ENCODE data around the gene SFT2D3. TPM values are rescaled to one million over a fixed set of nuclear protein-coding genes. Genes with fewer than 3 reads are reported as not detected.

The SFT2D3 gene
- total RNA-seq, 2 donors from 2014 or later: 8.5 to 9.0 TPM

DNA sequence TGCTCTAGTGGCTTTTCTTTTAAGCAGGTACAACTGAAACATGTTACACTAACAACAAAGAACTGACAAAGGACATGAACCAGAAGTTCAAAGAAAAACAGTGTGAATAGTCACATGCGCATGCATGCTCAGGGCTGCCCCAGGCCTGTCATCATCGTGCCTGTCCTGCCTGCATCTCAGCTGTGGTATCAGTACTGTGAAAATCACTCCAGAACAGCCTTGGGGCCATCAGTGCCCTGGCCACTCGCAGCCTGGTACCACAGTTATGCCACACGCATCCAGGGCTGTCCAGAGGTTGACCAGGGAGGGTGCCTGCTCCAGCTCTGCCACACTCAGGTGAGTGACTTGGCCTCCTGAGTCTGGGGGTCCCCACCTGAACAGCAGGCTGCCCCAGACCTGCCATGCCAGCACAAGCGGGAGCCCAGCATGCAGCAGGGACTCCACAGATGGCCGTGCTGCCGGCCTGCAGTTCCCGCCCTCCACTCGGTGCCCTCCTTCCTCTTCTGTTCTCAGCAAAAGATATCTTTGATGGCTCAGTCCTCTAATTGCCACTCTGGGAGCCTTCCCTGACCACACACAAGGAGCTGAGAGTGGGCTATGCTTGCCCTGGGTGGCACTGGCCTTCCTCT, 38.2 kb upstream of the SFT2D3 start:
- no peak for ATAC-seq
- DNase-seq: peak in 1 of 2 donors; percentile 23
- intact Hi-C loops (cut with DNase I, micrococcal nuclease): no loop called here

DNA sequence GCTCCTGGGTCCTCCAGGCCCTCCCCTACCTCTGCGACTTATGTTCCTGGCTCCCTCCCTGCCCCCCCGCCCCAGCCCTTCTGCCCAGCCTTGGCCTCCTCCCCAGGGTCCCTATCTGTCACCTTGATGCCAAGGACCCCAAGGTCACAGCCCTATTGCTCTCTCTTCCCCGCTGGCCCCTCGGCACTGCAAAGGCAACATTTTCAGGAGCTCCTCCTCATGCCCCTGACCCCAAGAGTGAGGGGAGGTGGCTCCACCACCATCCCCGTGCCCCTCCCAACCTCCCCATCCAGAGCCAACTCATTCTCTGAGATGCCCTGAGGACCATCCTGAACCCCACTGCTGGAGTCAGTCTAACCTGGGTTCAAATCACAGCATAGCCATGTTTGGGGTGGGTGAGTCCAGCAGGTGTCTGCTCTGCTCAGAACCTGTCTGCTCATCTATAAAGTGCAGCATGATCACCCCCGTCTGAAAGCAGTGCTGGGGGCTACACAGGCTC, 37.7 kb upstream of the SFT2D3 start:
- DNase-seq: no peak
- ATAC-seq: no peak
- intact Hi-C loops (cut with DNase I, micrococcal nuclease): no loop called here

DNA sequence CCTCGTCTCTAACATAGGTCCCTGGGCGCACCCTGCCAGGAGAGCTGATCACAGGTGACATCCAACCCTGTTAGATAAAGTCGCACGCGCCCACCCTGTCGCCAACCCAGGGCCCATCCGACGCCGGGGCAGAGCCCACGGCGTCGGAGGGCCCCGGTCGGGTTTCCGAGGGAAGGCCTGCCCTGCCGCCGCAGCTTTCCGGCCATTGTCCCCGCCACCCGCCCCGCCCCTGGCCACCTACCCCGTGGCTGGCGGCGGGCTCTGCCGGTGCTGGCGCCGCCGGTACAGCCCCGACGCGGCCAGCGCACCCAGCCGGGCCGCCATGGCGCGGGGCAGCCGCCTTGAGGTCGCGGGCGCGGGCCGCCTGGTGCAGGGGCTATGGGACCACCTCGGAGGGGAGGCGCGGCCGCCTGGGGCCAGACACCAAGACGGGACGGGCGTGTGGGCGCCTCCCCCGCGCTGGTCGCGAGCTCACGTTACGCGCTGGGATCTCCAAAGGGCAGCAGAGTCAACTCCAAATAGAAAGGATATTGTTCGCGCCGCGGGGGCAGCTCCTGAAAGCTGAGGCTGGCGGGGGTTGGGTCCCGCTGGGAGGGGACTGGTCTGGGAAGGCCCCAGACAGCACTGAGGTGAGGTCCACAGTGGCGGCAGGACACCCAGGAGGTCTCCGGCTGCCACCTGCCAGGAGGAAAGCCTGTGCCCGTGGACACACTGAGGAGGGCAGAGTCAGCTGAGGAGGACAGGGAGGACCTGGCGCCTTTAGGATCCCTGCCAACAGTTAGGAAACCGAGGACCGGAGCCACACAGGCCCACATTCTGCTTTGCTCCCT, 37.0 kb upstream of the SFT2D3 start:
- intact Hi-C loops (cut with DNase I, micrococcal nuclease): no loop called here
- peak; percentile 53 for ATAC-seq
- peak in 1 of 2 donors; percentile 25 for DNase-seq

DNA sequence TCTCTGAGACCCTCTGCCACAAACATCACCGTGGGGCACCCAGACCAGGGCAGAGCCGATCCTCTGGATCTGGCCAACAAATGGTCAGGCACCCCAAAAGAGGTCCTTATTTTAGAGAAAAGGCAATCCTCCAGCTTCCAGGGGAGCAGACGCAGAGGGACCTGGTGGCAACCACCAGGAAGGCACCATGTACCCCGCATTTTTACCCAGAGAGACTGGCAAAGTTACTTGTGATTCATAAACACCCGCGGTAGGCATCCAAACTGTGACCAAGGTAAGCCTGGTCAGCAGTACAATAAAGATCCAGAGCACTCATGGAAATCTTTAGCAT, 36.4 kb upstream of the SFT2D3 start:
- ATAC-seq (no peak), DNase-seq (no peak)
- intact Hi-C loops (cut with DNase I, micrococcal nuclease): no loop called here

DNA sequence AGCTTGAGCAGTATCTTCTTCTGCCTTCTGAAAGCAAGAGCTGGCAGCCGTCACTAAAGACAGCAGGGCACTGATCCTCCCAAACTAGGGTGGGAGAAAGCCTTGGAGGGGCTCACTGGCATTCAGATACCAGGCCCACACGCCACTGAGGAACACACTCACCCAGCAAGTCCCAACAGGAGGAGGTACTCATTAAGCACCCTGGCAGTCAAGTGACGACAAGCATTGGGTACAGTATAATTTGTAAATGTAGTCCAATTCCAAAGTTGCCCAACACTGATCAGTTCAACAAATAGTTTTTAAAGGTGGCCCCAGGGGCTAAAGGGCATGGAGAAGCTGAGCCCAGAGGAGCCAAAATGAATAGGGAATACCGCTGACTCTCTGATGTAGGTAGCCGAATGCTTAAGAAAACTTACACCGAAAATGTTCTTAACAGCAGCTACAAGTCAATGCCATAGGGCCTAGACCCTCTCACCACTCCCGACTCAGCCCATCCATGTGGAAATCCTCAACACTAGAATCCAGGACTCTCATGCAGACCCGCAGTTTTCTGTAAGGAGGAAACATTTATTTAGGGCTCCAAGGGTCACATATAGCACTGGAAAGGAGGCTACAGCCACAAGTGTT, 35.9 kb upstream of the SFT2D3 start:
- intact Hi-C loops (cut with DNase I, micrococcal nuclease): no loop called here
- DNase-seq (no peak), ATAC-seq (no peak)

DNA sequence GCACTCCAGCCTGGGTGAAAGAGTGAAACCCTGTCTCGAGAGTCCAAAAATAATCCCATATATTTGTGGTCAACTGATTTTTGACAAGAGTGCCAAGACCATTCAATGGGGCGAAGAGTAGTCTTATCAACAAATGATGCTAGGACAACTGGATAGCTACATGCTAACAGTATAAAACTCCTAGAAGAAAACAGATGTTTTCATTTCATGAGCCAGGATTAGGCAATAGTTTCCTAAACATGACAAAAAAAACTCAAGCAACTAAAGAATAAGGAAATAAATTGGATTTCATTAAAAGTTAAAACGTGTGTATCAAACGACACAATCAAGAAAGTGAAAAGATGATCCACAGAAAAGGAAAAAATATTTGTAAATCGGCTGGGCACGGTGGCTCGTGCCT, 32.2 kb upstream of the SFT2D3 start:
- ATAC-seq (no peak), DNase-seq (no peak)
- intact Hi-C loops (cut with DNase I, micrococcal nuclease): no loop called here

DNA sequence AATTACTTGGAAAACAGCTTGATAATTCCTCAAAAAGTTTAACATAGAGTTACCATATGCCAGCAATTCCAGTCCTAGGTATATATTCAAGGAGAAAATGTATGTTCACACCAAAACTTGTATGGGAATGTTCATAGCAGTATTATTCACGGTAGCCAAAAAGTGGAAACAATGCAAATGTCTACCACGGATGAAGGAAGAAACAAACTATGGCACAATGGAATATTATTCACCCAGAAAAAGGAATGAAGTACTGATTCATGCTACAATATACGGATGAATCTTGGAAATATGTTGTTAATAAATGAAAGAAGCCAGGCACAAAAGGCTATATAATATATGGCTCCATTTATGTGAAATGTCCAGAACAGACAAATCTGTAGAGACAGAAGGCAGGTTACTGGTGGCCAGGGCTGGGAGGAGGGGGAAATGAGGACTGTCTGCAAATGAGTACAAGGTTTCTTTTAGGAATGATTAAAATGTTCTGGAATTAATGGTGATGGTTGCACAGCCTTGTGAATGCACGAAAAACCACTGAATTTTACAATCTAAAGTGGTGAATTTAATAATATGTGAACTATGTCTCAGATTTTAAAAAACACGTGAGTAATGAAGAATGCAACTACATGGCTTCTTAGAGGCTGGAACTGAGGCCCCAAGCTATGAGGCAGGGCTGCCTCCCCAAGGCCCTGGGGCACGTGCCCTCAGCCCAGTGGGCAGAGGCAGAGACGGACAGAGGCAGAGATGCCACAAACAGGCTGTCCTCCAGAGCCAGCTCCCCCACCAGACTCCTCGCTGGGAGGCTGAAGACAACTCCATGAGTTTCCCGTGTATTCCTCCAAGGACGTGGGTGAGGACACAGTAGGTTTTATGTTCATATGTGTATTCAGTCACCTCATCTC, 31.0 kb upstream of the SFT2D3 start:
- ATAC-seq: no peak

DNA sequence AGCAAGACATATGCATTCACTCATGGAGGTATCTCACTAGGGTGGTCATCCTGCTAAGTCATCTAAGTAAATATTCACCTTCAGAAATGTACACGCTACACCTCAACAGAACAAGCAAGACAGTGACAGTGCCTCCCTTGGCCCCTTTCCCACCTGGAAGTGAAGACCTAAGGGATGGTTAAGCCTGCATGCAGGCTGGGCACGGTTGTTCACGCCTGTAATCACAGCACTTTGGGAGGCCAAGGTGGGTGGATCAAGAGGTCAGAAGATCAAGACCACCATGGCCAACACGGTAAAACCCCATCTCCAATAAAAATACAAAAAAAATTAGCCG, 30.4 kb upstream of the SFT2D3 start:
- no peak for ATAC-seq
- no peak for DNase-seq
- intact Hi-C loops (cut with DNase I, micrococcal nuclease): no loop called here

More for the DNA sequence above, 31.0 kb upstream of the SFT2D3 start:
- no peak for DNase-seq
- intact Hi-C loops (cut with DNase I, micrococcal nuclease): no loop called here

DNA sequence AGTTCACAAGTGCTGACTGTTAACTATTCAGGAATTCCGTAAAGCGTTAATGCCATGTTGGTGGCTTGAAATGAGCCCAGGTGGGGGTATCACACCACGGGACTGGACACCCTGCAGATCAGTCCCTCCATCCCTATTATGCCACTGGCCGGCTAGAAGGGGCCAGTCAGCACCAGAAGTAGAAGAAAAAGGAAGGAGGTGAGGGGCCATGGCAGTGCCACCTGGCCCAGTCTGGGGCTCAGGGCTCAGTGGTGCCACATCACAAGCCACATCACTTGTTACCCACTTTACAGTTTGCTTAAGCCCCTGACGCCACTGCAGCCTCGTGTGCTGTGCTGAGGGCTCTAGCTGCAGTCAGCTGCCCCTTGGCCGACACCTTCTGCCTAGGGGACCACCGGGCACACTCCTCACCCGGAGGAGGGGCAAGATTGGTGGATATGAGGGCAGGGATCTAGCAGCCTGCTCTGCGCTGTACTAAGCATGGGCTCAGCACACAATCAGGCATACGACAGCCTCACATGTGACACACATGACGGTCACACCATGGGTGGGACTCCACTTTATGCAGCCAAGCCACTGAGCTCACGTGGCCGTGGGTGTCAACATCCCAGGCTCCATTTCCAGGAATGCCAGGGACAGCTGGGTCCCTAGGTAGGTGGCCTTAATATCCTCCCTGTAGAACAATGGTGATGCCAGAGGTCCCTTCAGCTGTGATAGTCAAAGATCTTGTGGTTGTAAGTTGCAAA, 29.6 kb upstream of the SFT2D3 start:
- ATAC-seq: no peak
- intact Hi-C loops (cut with DNase I, micrococcal nuclease): no loop called here
- no peak for DNase-seq

DNA sequence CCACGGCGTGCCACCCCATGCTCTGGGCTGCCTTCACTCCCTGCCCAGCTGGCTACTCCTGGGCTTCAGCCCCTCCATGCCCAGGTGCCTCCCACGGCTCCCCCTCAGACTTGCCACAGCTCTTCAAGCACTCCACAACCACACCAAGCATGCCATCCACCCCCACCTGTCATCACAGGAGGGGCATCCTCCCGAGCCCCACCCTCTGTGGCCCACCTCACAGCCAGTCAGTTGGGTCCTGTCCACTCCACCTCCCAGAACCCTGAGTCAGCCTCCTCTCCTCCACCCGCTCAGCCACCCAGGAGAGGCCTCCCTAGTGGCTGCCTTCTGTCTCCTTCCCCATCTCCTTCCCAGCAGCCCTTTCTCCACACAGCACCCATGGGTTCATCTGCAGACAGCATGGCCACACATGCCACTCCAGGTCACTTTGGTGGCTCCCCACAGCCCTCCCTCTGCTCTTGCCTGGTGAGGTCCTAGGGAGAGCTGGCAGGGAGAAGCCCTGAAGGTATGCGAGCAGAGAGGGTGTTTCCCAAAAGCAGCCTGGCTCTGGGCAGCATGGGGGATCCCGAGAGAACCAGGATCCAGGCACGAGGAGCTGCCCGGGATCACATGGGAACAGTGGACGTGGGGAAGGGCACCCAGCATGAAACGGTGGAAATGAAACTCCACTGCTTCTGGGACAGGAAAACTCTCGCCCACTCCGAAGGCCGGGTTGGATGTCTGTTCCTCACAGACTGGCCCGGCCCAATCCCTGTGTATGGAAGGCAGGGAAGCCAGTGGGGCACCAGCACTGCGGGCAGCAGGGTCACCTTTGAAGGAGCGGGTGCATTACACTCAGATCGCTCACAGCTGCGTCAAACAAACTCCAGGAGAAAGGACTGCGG, 28.7 kb upstream of the SFT2D3 start:
- ATAC-seq (no peak), DNase-seq (no peak)
- intact Hi-C loops (cut with DNase I, micrococcal nuclease): no loop called here

DNA sequence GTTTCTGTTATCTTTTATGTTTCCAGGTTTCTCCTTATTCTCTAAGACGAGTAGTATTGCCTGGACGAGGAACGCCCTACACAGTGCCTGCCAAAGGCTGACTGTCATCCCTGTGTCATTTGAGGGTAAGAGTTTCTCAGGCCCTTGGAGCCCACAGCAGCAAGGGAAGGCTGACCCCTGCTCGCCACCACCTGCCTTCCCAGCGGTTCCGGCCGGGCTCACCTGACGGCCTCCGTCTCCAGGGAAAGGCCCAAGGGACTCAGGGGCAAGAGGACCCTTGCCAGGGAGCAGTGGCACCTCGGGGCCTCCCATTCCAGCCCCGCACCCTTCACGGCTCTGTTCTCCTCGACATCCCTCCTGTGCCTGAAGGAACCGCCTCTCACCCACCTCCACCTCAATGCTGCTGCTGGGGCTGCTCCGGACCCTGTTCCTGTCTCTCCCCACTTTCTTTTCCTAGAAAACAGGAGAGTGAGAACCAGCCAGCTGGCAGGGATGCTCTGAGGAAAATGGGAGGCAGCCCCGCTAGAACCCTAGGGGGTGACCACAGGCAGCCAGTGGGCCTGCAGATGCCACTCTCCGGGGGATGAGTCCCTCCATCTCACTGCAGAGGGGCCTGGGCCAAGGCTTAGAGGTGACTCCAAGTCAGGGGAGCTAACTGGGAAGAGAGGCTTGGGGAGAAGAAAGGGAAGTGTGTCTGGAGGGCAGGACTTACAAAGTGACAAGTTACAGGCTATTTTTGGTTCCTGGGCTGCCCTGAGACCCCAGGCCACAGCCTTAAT, 27.8 kb upstream of the SFT2D3 start:
- ATAC-seq (no peak), DNase-seq (no peak)
- intact Hi-C loops (cut with DNase I, micrococcal nuclease): no loop called here

DNA sequence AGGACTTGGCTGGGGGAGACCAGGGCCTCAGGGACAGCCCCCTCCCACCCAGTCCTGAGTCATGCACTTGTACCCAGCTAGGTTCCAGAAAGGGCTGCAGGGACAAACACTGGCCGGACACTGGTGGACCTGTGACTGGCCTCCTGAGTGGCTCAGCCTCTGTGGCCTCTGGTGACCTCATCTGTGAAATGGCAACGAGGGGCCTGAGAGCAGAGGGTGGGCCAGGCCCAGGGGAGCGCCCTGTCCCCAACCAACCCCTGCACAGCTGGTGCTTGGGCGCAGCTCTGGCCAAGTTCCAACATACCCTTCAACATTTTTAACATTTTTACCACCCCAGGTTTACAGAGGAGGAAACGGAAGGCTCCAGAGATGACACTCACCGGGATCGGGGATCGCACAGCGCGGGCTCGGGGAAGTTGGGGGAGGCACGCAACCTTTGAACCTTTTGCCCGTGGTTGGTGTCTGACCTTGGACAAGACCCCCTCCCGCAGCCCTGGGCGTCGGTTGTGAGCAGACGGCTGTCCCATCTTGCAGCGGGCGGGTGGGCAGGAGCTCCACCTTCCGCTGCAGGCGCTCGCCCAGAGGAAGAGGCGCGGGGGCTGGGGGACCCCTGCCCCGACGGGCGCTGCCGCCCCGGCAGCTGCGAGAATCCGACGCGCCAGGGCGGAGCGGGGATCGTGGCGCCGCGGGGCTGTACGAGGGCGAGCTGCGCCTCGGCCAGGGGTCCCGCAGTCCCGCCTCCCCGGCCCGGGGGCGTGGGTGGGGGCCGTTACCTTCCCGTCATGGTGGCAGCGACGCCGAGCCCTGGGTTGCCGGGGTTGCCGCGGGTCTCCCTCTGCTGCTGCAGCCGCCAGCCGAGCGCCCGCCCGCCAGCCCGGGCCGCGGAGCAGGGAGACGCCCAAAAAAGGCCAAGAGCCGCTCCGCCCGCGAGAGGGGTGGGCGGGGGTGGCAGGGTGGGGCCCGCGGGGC, 26.8 kb upstream of the SFT2D3 start:
- DNase-seq: peak in 1 of 2 donors; percentile 34
- ATAC-seq: peak; percentile 59
- intact Hi-C loops (cut with DNase I, micrococcal nuclease): no loop called here

DNA sequence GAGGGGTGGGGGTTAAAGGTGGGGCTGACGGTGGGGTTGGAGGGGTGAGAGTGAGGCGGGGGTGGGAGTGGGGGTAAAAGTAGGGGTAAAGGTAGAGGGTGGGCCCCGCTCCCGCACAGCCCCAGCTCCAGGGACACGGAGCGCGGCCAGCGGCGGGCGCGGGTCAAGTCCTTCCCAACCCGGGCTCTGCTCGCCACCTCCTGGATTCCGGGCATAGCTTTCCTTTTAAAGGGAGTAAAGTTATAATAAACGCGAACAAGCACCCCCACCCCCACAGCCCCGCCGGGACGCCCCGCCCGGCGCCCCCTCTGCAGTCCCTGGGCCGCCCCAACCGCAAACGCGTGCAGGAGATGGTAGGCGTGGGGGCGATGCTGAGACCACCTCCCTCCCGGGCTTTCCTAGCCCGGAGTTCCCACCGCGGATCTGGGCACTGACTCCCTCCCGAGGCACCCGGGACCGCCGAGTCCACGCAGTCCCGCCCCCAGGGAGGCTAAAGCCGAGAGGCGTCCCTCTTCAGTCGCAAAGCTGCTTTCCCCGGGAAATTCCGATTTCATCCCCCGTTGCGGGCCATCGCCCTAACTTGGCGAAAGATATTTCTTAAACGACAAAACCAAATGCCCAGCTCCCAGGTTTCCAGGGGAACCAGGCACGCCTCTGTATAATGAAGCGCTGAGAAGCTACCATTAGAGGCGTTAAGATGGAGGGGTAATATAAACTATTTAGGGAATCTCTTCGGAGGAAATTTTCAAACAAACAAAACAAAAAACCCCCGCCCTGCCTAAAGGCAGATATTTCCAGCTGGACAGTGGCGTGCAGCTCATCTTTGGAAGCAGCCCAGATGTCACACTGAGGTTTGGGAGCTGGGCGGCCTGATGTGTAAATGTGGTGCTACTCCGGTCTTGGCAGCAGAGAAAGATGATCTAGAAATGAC, 25.7 kb upstream of the SFT2D3 start, which contains the start of gene LIMS2:
Gene LIMS2 (minus strand): TSS at position 200 of the 931 bp plus-strand sequence. CDS start 506 bp downstream, outside the sequence.
- intact Hi-C loops (cut with DNase I, micrococcal nuclease): no loop called here
- ATAC-seq (peak; percentile 41), DNase-seq (peak in 1 of 2 donors; percentile 26)

DNA sequence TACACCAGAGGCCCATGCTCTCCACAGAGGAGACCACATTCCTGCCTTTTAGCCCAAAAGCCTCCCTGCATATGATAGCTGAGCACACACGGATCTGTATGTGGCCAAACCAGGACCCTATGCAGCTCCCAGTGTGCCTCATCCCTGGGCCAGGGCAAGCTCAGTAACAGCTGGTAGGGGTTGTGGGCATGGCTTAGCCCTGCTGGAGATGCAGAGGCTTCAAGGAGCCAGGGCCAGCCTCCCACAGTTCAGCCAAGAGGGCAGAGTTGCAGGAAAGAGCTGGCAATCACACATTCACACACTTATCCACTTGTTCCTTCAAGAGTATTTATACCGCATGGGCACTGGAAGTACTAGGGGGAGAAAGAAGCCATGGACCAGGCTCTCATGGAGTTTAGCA, 24.4 kb upstream of the SFT2D3 start:
- ATAC-seq (no peak), DNase-seq (no peak)
- intact Hi-C loops (cut with DNase I, micrococcal nuclease): no loop called here

DNA sequence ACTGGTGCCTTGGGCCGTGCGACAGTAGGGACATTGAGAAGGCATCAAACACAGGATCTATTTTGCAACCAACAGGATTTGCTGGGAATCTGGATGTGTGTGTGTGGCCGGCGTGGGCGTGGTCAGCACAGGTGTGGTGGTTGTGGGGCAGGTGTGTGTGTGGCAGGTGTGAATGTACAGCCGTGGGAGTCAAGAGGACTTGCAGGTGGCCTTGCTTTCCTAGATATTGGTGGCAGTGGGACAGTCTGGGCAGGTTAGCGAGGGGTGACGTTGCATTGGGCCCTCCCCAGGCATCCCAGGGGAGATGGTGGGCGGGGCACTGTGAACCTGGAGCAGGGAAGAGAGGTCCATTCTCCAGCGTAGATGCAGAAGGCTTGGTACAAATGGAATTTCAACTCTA, 22.8 kb upstream of the SFT2D3 start:
- DNase-seq (no peak), ATAC-seq (no peak)
- intact Hi-C loops (cut with DNase I, micrococcal nuclease): no loop called here

Measured in left colon (tissue), 2 donors.